Measurements from ENCODE around the gene YWHAQ. TPM values are rescaled to one million over a fixed set of nuclear protein-coding genes. Genes with fewer than 3 reads are reported as not detected.

YWHAQ gene
- total RNA-seq, 1 donor from 2014 or later, result 655 TPM

- TF ChIP-seq CTCF (IDR thresholded peaks at IDR 0.05) (no peak), EZH2 (IDR thresholded peaks at IDR 0.05) (no peak), EZH2phosphoT487 (IDR thresholded peaks at IDR 0.05) (no peak)
- Histone ChIP-seq H3K36me3 (no peaks in the 10 kb centered on the region), H3K9me3 (ENCODE audit: low read depth) (no peaks in the 10 kb centered on the region), H2AFZ (replicated peaks) (no peak overlapping the region), H3F3A (ENCODE audit: low read depth) (no peaks in the 10 kb centered on the region), H3K4me2 (no peak overlapping the region), H3K4me1 (no peaks in the 10 kb centered on the region), H3K4me3 (no peak overlapping the region), H3K27ac (no peak overlapping the region), H3K79me2 (ENCODE audit: low read depth) (peaks cover 100% of the 10 kb centered on the region), H3K27me3 (no peaks in the 10 kb centered on the region), H4K20me1 (ENCODE audit: low read depth) (peaks cover 93% of the 10 kb centered on the region), H3K9ac (no peak overlapping the region)
- peaks cover 5% of the 10 kb centered on the region for H3K36me3 Mint-ChIP-seq
- no peaks in the 10 kb centered on the region for H3K9me3 Mint-ChIP-seq
- no peaks in the 10 kb centered on the region for H3K27me3 Mint-ChIP-seq (ENCODE audit: insufficient read depth, low read depth)
- peak overlapping the region; percentile 87 for H3K27ac Mint-ChIP-seq
- DNase-seq (ENCODE audit: low spot score), result no peak
- H3K4me1 Mint-ChIP-seq, result peaks cover 41% of the 10 kb centered on the region
- H3K4me3 Mint-ChIP-seq, result no peak overlapping the region
Observed at GRCh38 chr2:9548506-9548905, 82.3 kb downstream of the YWHAQ start.

GRCh38 chr2:9547262-9547991 lies 83.4 kb downstream of the YWHAQ start:
- TF ChIP-seq EZH2phosphoT487 (IDR thresholded peaks at IDR 0.05), result no peak
- TF ChIP-seq CTCF (IDR thresholded peaks at IDR 0.05), result no peak
- no peak for TF ChIP-seq EZH2 (IDR thresholded peaks at IDR 0.05)
- Mint-ChIP-seq H3K27me3 (ENCODE audit: insufficient read depth, low read depth) (no peaks in the 10 kb centered on the region), H3K4me1 (peaks cover 39% of the 10 kb centered on the region), H3K36me3 (peaks cover 5% of the 10 kb centered on the region), H3K27ac (peak overlapping the region; percentile 64), H3K4me3 (peak overlapping the region; percentile 6), H3K9me3 (no peaks in the 10 kb centered on the region)
- no peaks in the 10 kb centered on the region for H3K4me1 ChIP-seq
- no peaks in the 10 kb centered on the region for H3F3A ChIP-seq (ENCODE audit: low read depth)
- no peaks in the 10 kb centered on the region for H3K27me3 ChIP-seq
- DNase-seq (ENCODE audit: low spot score), result no peak
- no peaks in the 10 kb centered on the region for H3K9me3 ChIP-seq (ENCODE audit: low read depth)
- no peak overlapping the region for H3K27ac ChIP-seq
- no peaks in the 10 kb centered on the region for H3K36me3 ChIP-seq
- H3K4me2 ChIP-seq, result no peak overlapping the region
- H3K9ac ChIP-seq, result no peak overlapping the region
- peaks cover 93% of the 10 kb centered on the region for H4K20me1 ChIP-seq (ENCODE audit: low read depth)
- no peak overlapping the region for H2AFZ ChIP-seq (replicated peaks)
- H3K79me2 ChIP-seq (ENCODE audit: low read depth), result peaks cover 100% of the 10 kb centered on the region
- no peak overlapping the region for H3K4me3 ChIP-seq

- TF ChIP-seq EZH2 (IDR thresholded peaks at IDR 0.05) (no peak), EZH2phosphoT487 (IDR thresholded peaks at IDR 0.05) (no peak), CTCF (IDR thresholded peaks at IDR 0.05) (no peak)
Observed at GRCh38 chr2:9545502-9545901, 85.3 kb downstream of the YWHAQ start.

More at GRCh38 chr2:9545502-9545901, 85.3 kb downstream of the YWHAQ start:
- DNase-seq (ENCODE audit: low spot score), result no peak
- H3K27ac Mint-ChIP-seq, result no peak overlapping the region
- H3K36me3 Mint-ChIP-seq, result peaks cover 4% of the 10 kb centered on the region
- Histone ChIP-seq H3K4me1 (no peaks in the 10 kb centered on the region), H3K79me2 (ENCODE audit: low read depth) (peaks cover 91% of the 10 kb centered on the region), H2AFZ (replicated peaks) (no peak overlapping the region), H3K27ac (no peak overlapping the region), H3K9ac (no peak overlapping the region), H3K4me2 (no peak overlapping the region), H4K20me1 (ENCODE audit: low read depth) (peaks cover 86% of the 10 kb centered on the region), H3F3A (ENCODE audit: low read depth) (no peaks in the 10 kb centered on the region), H3K4me3 (no peak overlapping the region), H3K36me3 (no peaks in the 10 kb centered on the region), H3K9me3 (ENCODE audit: low read depth) (no peaks in the 10 kb centered on the region), H3K27me3 (no peaks in the 10 kb centered on the region)
- no peak overlapping the region for H3K4me3 Mint-ChIP-seq
- peaks cover 32% of the 10 kb centered on the region for H3K4me1 Mint-ChIP-seq
- H3K27me3 Mint-ChIP-seq (ENCODE audit: insufficient read depth, low read depth), result no peaks in the 10 kb centered on the region
- H3K9me3 Mint-ChIP-seq, result no peaks in the 10 kb centered on the region

Measured in neural progenitor cell (in vitro differentiated cells).